H7 (cell line): ENCODE results near the gene DNASE1L1. TPM values are rescaled to one million over a fixed set of nuclear protein-coding genes. Genes with fewer than 3 reads are reported as not detected.
A peak's percentile ranks its signal among the peaks of the same experiment; 100 is the strongest.

Source experiments
- DNase-seq: peaks from one replicate; pipeline ENCODE4 v3.0.0; 2012
- H3K27me3 ChIP-seq: 2 replicates; pipeline ENCODE4 v1.6.0; 2011; ENCODE audit warnings: mild to moderate bottlenecking, low read length; ENCODE audit not compliant: control insufficient read depth, insufficient read depth
- H3K36me3 ChIP-seq: replicated peaks from 2 replicates; pipeline ENCODE4 v1.5.1; 2011; ENCODE audit warnings: low read length; ENCODE audit not compliant: control insufficient read depth, insufficient read depth
- H3K4me3 ChIP-seq: 2 replicates; pipeline ENCODE4 v1.5.1; 2011; ENCODE audit warnings: low read depth, mild to moderate bottlenecking, control low read depth, low read length, moderate library complexity; ENCODE audit not compliant: insufficient read depth
- total RNA-seq: library from RNA; depleted of rRNA; stranded (reverse); fragments of >200 nt; shearing (Covaris generic); gene quantifications from 2 replicates; pipeline ENCODE4 v1.2.3, GENCODE V29; 2014

DNASE1L1 gene
- total RNA-seq, 1 experiment from 2014 or later = 26.6 TPM

DNA sequence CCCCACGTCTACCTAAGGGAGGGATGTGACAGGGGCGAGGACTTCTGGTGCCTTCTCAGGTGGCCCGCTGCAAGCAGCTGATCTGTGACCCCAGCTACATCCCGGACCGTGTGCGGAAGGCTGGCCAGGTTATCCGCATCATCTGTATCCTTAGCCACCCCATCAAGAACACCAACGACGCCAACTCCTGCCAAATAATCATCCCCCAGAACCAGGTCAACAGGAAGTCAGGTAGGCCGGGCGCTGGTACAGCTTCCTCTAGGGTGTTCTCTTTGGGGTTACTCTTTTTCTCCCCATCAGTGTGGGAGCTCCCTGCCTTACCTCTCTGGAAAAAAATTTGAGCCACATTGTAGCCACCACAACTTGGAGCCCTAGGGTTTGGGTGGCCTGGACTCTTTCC lies 32.5 kb upstream of the DNASE1L1 start:
- Histone ChIP-seq H3K4me3 (no peak overlapping the region), H3K36me3 (peaks cover 5% of the 10 kb centered on the region), H3K27me3 (no peaks in the 10 kb centered on the region)
- no peak for DNase-seq

DNA sequence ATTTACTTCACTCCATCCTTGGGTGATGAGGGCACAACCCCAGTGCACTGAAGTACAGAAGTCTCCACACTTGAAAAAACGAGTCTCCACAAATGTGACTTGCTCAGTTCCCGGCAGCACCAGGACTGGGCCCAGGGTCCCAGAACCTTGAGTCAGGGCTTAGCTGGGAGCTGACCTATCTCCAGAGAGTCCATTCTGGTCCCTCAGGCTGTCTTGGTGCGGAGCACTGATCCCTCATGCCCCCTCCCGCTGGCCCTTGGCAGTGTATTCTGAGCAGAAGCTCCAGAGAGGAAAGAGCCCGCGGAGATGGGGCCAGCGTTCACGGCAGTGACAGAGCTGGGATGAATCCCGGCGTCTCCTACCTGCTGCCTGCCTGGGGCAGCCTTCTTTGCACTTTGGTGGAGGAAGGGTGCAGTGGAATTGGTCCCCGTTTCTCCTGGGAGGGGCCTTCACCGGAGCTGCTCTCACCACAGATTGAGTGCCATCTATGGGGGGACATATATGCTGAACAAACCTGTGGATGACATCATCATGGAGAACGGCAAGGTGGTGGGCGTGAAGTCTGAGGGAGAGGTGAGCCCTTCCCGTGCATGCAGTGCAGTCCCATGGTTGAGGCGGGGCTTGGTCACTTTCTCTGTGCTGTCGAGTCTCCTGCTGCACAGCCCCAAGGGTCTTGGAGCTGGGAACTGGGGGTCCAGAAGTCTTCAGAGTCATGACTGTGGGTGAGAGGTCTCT lies 31.7 kb upstream of the DNASE1L1 start:
- no peak for DNase-seq

DNA sequence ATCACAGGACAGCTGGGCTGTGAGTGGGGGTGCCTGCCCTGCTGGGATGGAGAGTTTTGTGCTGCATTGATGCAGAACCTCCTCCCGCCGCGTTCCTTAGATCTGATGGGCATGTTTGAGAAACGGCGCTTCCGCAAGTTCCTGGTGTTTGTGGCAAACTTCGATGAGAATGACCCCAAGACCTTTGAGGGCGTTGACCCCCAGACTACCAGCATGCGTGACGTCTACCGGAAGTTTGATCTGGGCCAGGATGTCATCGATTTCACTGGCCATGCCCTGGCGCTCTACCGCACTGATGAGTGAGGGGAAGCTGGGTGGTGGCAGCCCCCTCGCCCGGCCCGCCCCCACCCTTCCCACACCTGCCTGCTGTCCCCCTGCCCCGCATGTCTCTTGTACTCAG lies 30.8 kb upstream of the DNASE1L1 start:
- Histone ChIP-seq H3K4me3 (no peak overlapping the region), H3K27me3 (no peaks in the 10 kb centered on the region), H3K36me3 (peaks cover 5% of the 10 kb centered on the region)
- DNase-seq = no peak

More for the DNA sequence above, 31.7 kb upstream of the DNASE1L1 start:
- Histone ChIP-seq H3K27me3 (no peaks in the 10 kb centered on the region), H3K4me3 (no peak overlapping the region), H3K36me3 (peaks cover 5% of the 10 kb centered on the region)

GRCh38 chrX:154437971-154438893 lies 29.2 kb upstream of the DNASE1L1 start:
- no peak for DNase-seq

GRCh38 chrX:154436983-154437752 lies 28.1 kb upstream of the DNASE1L1 start, which contains the start of gene GDI1:
Gene GDI1, plus strand, starts transcription at chrX:154437154. Its CDS starts 101 bp downstream, at chrX:154437255.
- Histone ChIP-seq H3K36me3 (peaks cover 5% of the 10 kb centered on the region), H3K4me3 (peak within 1 kb of the TSS; percentile 84), H3K27me3 (no peaks in the 10 kb centered on the region)
- DNase-seq = peak; percentile 87

More at GRCh38 chrX:154437971-154438893, 29.2 kb upstream of the DNASE1L1 start:
- H3K36me3 ChIP-seq = peaks cover 5% of the 10 kb centered on the region
- peak overlapping the region; percentile 84 for H3K4me3 ChIP-seq
- no peaks in the 10 kb centered on the region for H3K27me3 ChIP-seq

GRCh38 chrX:154436374-154436982 lies 27.4 kb upstream of the DNASE1L1 start:
- peak; percentile 94 for DNase-seq
- no peaks in the 10 kb centered on the region for H3K27me3 ChIP-seq
- peak overlapping the region; percentile 84 for H3K4me3 ChIP-seq
- H3K36me3 ChIP-seq = peaks cover 5% of the 10 kb centered on the region

- no peak for DNase-seq
Measured at GRCh38 chrX:154435171-154435733, 26.2 kb upstream of the DNASE1L1 start.

DNA sequence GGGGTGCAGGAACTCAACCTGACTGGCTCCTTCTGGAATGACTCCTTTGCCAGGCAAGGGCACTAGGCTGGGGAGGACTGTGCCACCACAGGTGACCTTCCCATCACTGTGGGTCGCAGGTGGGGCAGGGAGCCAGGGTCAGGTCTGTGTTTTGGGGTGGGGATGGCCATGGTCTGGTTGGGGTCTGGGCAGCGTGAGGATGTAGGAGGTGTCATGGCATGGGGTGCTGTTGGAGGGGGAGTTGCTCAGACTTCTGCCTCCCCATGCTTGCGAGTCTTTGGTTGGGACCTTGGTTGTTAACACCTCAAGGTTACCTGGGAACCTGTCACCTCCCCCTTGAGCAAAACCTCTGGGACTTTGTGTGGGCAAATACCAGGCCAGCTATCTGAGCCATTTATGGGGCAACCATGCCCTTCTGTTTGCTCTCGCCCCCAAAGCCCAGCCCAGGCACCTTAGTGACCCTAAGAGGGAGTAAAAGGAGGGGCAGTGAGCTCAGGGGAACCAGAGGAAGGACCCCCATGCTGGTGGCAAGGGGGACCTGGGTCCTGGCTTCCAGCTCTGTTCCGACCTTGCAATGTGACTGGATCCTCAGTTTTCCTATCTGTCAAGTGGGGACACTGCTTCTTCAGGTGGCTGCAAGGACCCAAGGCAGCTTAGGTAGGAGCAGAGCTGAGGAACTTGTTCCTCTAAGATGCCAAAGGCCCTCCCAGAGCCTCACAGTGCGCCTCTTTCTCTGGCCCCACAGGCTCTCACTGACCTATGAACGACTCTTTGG lies 25.5 kb upstream of the DNASE1L1 start:
- peaks cover 3% of the 10 kb centered on the region for H3K36me3 ChIP-seq
- H3K4me3 ChIP-seq = no peak overlapping the region
- H3K27me3 ChIP-seq = no peaks in the 10 kb centered on the region
- no peak for DNase-seq

More at GRCh38 chrX:154435171-154435733, 26.2 kb upstream of the DNASE1L1 start:
- peaks cover 5% of the 10 kb centered on the region for H3K36me3 ChIP-seq
- no peaks in the 10 kb centered on the region for H3K27me3 ChIP-seq
- no peak overlapping the region for H3K4me3 ChIP-seq

GRCh38 chrX:154433605-154434004 lies 24.6 kb upstream of the DNASE1L1 start:
- Histone ChIP-seq H3K36me3 (no peaks in the 10 kb centered on the region; the same call in 1 of the 2 replicates), H3K27me3 (no peaks in the 10 kb centered on the region), H3K4me3 (no peak overlapping the region)
- no peak for DNase-seq

DNA sequence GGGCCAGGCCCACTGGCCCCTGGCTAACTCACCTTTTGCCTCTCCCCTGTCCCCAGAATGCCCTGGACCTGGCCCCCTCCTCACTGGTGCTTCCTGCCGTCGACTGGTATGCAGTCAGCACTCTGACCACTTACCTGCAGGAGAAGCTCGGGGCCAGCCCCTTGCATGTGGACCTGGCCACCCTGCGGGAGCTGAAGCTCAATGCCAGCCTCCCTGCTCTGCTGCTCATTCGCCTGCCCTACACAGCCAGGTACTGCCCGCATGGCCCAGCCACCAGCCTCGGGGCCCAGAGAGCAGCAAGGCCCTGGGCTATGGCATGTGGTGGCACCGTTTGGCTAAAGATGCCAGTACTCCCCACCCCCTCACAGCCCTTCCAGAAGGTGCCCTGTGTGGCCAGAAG lies 23.2 kb upstream of the DNASE1L1 start:
- DNase-seq = no peak
- H3K4me3 ChIP-seq = no peak overlapping the region

DNA sequence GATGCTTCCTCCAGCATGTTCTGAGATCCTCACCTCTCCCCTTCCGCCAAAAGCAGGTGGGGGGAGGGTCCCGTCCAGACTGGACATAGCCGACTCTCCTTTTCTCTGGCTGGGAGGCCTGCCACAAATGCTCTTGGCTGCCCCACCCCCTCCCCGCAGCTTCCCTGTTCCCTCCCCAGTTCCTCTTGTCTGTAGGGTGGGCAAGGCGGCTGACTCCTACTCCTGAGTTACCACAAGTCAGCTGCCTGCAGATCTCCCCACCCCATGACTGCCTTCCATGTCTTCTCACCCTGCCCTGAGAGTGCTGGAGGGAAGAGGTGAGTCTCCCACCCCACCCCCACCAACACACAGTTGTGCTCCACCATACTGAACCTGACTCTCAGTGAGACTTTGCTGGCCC lies 22.3 kb upstream of the DNASE1L1 start:
- DNase-seq = no peak
- H3K4me3 ChIP-seq = no peak overlapping the region
- no peaks in the 10 kb centered on the region; the same call in 1 of the 2 replicates for H3K36me3 ChIP-seq
- no peaks in the 10 kb centered on the region for H3K27me3 ChIP-seq

More for the DNA sequence above, 23.2 kb upstream of the DNASE1L1 start:
- H3K36me3 ChIP-seq = no peaks in the 10 kb centered on the region; the same call in 1 of the 2 replicates
- no peaks in the 10 kb centered on the region for H3K27me3 ChIP-seq

- H3K27me3 ChIP-seq = no peaks in the 10 kb centered on the region
- no peak overlapping the region for H3K4me3 ChIP-seq
- H3K36me3 ChIP-seq = no peaks in the 10 kb centered on the region; the same call in 1 of the 2 replicates
- DNase-seq = no peak
Measured at GRCh38 chrX:154430916-154431315, 21.9 kb upstream of the DNASE1L1 start.

DNA sequence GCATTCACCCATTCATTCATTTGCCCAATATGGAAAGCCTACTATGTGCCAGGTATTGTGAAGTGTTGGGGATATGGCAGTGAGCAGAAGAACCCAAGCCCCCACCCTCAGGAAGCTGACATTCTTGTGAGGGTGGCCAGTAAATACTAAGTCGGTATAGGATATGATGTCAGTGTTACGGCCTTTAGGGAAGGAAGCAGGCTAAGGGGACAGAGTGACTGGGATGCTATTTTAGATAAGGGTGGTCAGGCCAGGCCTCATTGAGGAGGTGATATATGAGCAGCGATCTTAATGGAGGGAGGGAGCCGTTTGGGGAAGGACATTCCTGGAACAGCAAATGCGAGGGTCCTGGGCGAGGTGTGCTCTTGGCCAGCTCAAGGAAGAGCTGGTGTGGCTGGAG lies 21.4 kb upstream of the DNASE1L1 start:
- Histone ChIP-seq H3K36me3 (no peaks in the 10 kb centered on the region; the same call in 1 of the 2 replicates), H3K4me3 (no peak overlapping the region), H3K27me3 (no peaks in the 10 kb centered on the region)
- DNase-seq = no peak
